A549 (cell line): ENCODE data around the gene BAG3.

Source experiments
- BHLHE40 ChIP-seq: IDR thresholded peaks from 2 replicates; pipeline ENCODE4 v1.6.1; 2012; ENCODE audit warnings: low read depth, low read length, inconsistent platforms
- CHD2 ChIP-seq: fragments of 150-350 bp; IDR thresholded peaks from 2 replicates; pipeline ENCODE4 v1.6.1; 2014; ENCODE audit warnings: low read length; ENCODE audit not compliant: partially characterized antibody
- CTCF ChIP-seq: fragments of >200 bp; sonication (Bioruptor Twin); formaldehyde crosslinking; IDR thresholded peaks from 3 replicates; pipeline ENCODE4 v1.5.1; 2016
- HDAC2 ChIP-seq: fragments of 200-600 bp; sonication (generic); IDR thresholded peaks from 2 replicates; pipeline ENCODE4 v1.6.1; 2016
- MYC ChIP-seq: IDR thresholded peaks from 2 replicates; pipeline ENCODE4 v1.6.1; 2012; ENCODE audit warnings: mild to moderate bottlenecking, inconsistent platforms, low read length, improper control_type of control experiment, borderline replicate concordance
- POLR2A ChIP-seq: IDR thresholded peaks from 2 replicates; pipeline ENCODE4 v1.6.1; 2012; ENCODE audit warnings: mild to moderate bottlenecking, low read length
- USF2 ChIP-seq: fragments of 450-650 bp; IDR thresholded peaks from 2 replicates; pipeline ENCODE4 v1.6.1; 2014; ENCODE audit warnings: antibody characterized with exemption

DNA sequence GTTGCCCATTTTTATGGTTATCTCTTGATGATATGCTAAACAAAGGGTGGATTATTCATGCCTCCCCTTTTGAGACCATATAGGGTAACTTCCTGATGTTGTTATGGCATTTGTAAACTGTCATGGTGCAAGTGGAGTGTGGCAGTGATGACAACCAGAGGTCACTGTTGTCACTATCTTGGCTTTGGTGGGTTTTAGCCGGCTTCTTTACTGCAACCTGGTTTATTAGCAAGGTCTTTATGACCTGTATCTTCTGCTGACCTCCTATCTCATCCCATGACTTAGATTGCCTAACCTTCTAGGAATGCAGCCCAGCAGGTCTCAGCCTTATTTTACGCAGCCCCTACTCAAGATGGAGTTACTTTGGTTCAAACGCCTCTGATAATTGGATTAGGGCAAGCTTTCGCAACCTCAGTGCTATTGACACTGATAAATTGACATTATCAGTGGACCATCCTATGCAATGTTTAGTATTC is 36.9 kb downstream of the BAG3 start:
- TF ChIP-seq CTCF (no peak), USF2 (no peak), POLR2A (no peak), BHLHE40 (no peak), MYC (no peak), CHD2 (no peak), HDAC2 (no peak)
